Kidney tubule cell (primary cell): ENCODE measurements around the gene FBXL19.

ENCODE experiments used
- DNase-seq: peaks from one replicate; pipeline ENCODE4 v3.0.0-alpha.2; 2018; ENCODE audit warnings: low spot score

The FBXL19 gene

GRCh38 chr16:30964574-30965226 is 41.3 kb downstream of the FBXL19 start:
- no peak for DNase-seq

DNA sequence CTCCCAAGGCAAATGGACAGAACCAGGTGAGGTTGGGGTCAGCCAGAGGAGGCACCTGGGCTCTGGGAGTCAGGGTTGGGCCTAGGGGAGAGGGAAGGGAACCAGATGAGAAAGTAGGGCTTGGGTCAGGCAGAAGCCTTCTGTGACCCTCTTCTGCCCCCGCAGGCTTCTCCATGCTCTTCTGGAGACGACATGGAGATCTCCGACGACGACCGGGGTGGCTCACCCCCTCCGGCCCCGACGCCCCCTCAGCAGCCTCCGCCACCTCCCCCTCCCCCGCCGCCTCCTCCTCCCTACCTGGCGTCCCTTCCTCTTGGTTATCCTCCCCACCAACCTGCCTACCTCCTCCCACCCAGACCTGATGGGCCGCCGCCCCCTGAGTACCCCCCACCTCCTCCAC is 42.1 kb downstream of the FBXL19 start:
- DNase-seq: no peak

GRCh38 chr16:30966033-30966619 is 42.8 kb downstream of the FBXL19 start:
- no peak for DNase-seq

GRCh38 chr16:30967795-30968194 is 44.4 kb downstream of the FBXL19 start:
- DNase-seq: no peak

GRCh38 chr16:30969246-30969842 is 46.0 kb downstream of the FBXL19 start:
- no peak for DNase-seq

DNA sequence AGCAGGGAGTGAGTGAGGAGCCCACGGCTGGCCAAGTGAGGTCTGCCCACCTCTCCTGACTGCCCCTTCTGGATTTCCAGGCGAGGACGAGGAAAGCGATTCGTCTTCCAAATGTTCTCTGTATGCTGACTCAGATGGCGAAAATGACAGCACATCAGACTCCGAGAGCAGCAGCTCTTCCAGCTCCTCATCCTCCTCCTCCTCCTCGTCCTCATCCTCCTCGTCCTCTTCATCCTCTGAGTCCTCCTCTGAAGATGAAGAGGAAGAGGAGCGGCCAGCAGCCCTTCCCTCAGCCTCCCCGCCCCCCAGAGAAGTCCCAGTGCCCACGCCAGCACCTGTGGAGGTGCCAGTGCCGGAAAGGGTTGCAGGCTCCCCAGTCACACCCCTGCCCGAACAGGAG is 47.9 kb downstream of the FBXL19 start:
- no peak for DNase-seq

- DNase-seq: no peak
These were observed 49.5 kb downstream of the FBXL19 start for GRCh38 chr16:30972872-30973271.

DNA sequence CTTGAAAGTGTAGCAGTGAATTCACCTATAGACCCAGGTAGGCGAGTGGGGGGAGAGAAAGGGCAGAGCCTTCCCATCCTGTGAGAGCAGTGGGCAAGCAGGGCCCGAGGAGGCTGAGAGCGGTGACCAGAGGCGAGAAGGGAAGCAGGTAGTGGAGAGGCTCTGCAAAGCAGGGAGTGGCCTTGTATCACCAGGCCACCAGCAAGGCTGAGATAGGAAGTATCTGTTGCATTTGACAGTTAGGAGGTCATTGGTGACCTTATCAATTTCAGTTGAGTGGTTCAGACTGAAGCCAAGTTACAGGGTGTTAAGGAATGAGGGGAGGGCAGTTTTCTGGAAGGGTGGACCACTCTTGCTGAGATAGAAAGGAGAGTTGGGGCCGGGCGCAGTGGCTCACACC is 51.0 kb downstream of the FBXL19 start:
- no peak for DNase-seq

DNA sequence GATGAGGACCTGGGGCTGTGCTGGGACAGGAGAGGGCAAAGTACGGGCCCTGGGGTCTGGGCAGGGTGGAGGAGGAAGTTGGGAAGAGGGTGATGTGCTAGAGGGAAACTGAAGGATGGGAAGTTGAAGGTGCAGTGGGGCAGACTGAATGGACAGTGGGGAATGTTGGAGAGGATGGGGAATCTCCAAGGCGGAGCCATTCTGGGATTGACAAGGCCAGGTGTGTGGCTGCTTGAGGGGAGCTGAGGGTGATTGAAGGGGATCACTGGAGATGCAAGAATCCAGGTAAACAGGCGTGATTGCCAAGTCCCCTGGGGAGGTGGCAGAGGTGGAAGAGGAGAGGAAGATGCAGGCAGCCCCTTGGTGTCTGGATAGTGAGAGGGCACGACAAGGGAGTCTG is 53.1 kb downstream of the FBXL19 start:
- DNase-seq: no peak

GRCh38 chr16:30977502-30977901 is 54.1 kb downstream of the FBXL19 start:
- no peak for DNase-seq

GRCh38 chr16:30979170-30980022 is 56.0 kb downstream of the FBXL19 start:
- DNase-seq: no peak

DNA sequence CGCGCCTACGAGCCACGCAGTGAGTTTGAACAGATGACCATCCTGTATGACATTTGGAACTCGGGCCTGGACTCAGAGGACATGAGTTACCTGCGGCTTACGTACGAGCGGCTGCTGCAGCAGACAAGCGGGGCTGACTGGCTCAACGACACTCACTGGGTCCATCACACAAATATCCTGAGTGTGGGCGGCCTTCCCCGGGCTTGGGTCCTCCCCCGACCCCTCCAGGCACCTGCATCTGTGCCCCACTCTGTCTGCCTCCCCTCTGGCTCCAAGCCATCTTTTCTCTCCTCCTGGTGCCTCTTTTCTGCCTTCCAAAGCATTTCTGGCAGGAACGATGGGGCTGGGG is 56.6 kb downstream of the FBXL19 start:
- DNase-seq: no peak

GRCh38 chr16:30980434-30980833 is 57.1 kb downstream of the FBXL19 start:
- DNase-seq: no peak

DNA sequence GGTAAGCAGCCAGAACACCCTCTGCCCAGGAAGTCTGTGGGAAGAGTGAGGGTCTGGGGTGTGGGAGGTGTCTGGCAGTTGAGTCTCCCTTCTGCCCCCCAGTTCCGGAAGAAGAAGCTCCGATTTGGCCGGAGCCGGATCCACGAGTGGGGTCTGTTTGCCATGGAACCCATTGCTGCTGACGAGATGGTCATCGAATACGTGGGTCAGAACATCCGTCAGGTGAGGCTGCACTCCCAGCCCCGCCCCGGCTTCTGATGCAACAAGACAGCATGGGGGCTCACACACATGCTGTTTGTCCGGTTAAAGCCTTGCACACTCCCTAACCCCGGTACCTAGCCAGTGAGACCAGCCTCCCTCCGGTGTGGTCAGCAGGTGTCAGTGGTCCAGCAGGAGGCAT is 57.6 kb downstream of the FBXL19 start:
- DNase-seq: no peak

GRCh38 chr16:30982548-30983288 is 59.3 kb downstream of the FBXL19 start:
- DNase-seq: no peak

- DNase-seq: no peak
These were observed 60.0 kb downstream of the FBXL19 start for GRCh38 chr16:30983289-30983889.

DNA sequence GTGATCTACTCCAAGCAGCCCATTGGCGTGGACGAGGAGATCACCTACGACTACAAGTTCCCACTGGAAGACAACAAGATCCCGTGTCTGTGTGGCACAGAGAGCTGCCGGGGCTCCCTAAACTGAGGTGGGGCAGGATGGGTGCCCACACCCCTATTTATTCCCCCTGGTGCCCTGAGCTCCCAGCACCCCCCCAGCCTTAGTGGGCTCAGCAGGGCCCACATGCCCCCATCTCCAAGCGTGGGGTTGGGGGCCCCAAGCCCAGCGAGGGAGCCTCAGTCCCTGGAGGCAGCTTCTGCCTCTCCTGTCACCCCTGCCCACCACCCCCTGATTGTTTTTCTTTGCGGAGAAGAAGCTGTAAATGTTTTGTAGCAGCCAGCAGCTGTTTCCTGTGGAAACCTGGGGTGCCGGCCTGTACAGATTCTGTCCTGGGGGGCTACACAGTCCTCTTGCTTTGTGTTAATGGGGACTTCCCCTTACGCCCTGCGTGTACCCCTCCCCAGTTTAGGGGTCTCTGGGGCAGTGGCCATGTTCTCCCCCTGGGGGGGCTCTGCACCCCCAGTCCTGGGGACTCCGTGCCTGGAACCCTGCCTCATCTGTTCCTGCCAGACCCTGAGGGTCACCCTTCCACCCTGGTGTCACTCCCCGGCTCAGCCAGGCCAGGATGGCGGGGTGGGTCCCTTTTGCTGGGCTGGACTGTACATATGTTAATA is 60.7 kb downstream of the FBXL19 start:
- no peak for DNase-seq

- peak; percentile 84 for DNase-seq
These were observed 61.5 kb downstream of the FBXL19 start, which contains the start of gene HSD3B7 for GRCh38 chr16:30984669-30985400. HSD3B7 (plus strand) TSS chr16:30985207; CDS start chr16:30985659, 452 bp downstream.

GRCh38 chr16:30985401-30986128 is 62.2 kb downstream of the FBXL19 start:
- DNase-seq: peak; percentile 88
